GM12872 (cell line): ENCODE results near the gene ZNF124.

Experiments used
- TF ChIP-seq, protein P1 (sequence below): IDR thresholded peaks from 3 replicates; pipeline ENCODE4 v1.5.1; 2011; ENCODE audit warnings: low read depth, mild to moderate bottlenecking, low read length, moderate library complexity; ENCODE audit not compliant: insufficient read depth

The ZNF124 gene

DNA sequence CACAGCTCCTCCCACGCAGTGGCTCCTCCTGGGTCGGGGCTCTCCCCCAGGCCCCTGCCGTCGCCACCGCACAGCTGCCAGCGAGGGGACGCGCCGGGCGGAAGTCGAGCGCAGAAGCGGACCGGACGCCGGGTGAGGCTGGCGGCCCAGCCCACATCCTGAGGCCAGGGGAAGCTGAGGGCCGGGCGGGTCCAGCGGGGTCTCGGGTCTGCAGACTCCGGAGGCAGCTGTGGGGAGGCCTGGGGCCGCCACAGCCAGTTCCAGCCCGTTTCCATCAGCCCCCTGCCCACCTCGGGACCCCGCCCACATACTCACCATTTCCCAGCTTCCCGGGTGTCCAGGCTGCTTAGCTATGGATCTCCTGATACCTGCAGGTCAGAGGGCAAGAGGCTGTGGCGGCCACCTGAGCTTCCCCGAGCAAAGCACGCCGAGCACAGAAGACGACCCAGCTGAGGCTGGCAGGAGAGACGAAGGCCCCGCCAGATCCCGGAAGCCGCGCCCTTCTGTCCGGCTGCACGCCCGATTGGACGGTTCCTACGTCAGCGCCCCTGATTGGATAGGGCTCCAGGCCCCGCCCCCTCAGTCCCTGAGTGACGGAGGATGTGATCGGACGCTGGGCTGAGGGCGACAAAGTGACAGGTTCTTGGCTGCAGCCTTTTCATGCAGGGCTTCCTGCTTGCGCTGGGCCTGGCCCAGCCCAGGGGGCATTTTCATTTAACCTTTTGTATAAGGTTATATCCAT lies 38.7 kb upstream of the ZNF124 start:
- TF ChIP-seq, protein P1, sequence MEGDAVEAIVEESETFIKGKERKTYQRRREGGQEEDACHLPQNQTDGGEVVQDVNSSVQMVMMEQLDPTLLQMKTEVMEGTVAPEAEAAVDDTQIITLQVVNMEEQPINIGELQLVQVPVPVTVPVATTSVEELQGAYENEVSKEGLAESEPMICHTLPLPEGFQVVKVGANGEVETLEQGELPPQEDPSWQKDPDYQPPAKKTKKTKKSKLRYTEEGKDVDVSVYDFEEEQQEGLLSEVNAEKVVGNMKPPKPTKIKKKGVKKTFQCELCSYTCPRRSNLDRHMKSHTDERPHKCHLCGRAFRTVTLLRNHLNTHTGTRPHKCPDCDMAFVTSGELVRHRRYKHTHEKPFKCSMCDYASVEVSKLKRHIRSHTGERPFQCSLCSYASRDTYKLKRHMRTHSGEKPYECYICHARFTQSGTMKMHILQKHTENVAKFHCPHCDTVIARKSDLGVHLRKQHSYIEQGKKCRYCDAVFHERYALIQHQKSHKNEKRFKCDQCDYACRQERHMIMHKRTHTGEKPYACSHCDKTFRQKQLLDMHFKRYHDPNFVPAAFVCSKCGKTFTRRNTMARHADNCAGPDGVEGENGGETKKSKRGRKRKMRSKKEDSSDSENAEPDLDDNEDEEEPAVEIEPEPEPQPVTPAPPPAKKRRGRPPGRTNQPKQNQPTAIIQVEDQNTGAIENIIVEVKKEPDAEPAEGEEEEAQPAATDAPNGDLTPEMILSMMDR, result no peak

DNA sequence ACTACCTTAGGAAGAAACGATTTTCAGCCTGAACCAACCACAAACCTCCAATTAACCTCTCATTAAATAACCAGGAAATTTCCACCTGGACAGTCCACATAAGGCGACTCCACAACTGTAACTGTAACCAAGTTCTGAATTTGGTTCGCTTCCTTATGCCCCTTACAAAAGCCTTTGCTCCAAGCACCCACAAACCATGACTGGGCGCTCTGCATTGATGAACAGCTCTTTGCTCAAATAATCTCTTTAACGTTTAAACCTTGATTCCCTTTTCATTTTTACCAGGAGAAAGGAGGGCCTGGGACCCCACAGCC lies 38.2 kb upstream of the ZNF124 start:
- TF ChIP-seq, protein P1, result no peak

DNA sequence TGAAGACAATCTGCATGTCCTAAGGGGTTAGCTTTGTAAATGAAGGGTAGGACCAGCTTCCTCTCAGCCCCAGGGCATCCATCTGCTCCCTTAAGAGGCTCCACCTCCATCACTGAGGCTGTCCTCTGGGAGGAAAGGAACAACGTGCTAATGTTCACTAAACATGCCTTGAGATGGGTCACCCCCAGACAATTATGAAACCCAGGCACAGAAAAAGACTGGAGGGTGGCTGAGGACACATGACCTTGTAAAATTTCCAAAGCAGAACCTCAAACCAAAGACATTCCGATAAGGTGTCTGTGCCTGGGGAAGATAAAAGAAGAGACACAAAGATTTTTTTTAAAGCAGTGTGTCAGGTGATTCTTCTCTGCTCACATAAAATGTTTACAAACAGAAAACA lies 37.6 kb upstream of the ZNF124 start:
- TF ChIP-seq, protein P1, result no peak

DNA sequence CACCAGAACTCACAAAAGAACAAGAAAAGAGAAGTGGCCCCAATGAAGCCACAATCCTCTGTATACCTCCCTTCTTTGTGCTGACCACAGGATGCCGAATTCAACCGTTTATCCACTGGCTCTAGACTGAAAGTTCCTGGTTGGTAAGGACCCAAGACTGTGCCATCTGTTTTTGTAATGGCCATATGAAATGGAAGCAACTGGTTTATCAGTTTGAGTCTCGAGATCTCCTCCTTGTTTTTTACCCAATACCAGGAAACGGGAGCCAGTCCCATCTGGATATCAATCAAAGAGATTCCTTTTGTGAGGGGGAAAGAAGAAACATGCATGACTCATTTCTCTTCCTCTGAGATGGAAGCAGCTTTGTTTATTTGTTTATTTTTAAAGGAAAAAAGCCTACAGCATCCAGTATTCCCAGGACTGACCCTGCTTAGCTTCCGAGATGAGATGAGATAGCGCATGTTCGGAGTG lies 32.4 kb upstream of the ZNF124 start:
- TF ChIP-seq, protein P1, result no peak

DNA sequence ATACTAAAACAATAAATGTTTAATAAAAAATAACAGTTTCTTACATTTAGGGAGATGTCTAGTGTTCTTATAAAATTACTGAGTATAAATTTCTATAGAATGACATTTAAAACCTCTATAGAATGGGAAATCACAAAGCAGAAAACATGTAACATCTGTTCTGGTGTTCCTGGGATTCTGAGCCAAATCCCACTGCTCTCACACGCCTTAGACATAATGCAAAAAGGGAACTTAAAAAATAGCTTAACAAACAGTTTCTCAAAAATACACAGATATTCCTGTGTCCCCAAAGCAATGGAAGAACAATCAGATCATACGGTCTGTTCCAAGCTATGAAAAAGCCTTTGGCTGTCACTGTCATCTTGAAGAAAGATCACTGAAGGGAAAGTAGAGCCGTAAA lies 27.0 kb upstream of the ZNF124 start:
- TF ChIP-seq, protein P1, result no peak

DNA sequence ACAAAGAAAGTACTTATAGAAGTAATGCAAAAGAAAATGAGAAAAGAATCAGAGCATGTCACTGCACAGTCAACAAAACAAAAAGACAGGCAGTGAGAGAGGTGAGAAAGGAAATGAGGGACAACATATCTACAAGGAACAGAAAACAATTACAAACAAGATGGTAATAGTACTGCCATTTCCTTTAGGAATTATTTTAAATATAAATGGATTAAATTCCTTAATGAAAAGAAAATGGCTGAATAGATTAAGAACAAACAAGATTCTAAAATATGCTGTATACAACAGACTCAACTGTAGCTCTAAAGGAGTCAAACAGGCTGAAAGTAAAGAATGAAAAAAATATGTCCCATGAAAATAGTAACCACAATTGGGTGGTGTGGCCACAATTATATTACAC lies 22.1 kb upstream of the ZNF124 start:
- TF ChIP-seq, protein P1, result no peak

DNA sequence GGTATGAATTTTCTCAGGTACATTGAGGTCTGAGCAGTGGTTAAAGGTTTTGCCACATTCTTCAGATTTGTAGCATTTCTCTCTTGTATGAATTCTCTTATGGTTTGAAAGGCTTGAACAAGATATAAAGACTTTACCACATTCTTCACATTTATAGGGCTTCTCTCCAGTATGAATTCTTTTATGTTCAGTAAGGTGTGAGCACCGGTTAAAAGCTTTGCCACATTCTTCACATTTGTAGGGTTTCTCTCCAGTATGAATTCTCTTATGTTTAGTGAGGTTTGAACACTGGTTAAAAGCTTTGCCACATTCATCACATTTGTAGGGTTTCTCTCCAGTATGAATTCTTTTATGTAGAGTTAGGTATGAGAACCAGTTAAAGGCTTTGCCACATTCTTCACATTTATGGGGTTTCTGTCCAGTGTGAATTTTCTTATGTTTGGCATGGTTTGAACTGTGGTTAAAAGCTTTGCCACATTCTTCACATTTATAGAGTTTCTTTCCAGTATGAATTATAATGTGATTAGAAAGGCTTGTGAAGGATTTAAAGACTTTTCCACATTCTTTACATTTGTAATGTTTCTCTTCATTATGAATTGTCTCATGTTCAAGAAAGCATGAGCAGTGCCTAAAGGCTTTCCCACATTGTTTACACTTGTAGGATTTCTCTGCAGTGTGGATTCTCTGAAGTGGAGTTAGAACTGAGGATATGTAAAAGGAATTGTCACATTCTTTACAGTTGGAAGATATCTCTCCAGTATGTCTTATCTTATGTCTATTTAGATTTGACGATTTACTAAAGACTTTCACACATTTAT lies 18.4 kb upstream of the ZNF124 start:
- TF ChIP-seq, protein P1, result no peak
